ENCODE data around the gene C12orf56. TPM values are rescaled to one million over a fixed set of nuclear protein-coding genes. Genes with fewer than 3 reads are reported as not detected.

Gene C12orf56
- total and polyA plus RNA-seq, 8 donors = 1.5 to 1.7 (median 1.5) TPM; not detected in 5

- no peak for DNase-seq
- TF ChIP-seq, protein P1, sequence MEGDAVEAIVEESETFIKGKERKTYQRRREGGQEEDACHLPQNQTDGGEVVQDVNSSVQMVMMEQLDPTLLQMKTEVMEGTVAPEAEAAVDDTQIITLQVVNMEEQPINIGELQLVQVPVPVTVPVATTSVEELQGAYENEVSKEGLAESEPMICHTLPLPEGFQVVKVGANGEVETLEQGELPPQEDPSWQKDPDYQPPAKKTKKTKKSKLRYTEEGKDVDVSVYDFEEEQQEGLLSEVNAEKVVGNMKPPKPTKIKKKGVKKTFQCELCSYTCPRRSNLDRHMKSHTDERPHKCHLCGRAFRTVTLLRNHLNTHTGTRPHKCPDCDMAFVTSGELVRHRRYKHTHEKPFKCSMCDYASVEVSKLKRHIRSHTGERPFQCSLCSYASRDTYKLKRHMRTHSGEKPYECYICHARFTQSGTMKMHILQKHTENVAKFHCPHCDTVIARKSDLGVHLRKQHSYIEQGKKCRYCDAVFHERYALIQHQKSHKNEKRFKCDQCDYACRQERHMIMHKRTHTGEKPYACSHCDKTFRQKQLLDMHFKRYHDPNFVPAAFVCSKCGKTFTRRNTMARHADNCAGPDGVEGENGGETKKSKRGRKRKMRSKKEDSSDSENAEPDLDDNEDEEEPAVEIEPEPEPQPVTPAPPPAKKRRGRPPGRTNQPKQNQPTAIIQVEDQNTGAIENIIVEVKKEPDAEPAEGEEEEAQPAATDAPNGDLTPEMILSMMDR (IDR thresholded peaks at IDR 0.05) = no peak
- TF ChIP-seq POLR2AphosphoS5 (IDR thresholded peaks at IDR 0.05) = no peak
- TF ChIP-seq EP300 (IDR thresholded peaks at IDR 0.05) = no peak
- TF ChIP-seq POLR2A (IDR thresholded peaks at IDR 0.05) = no peak
- Histone ChIP-seq H3K9me3 (no peaks in the 10 kb centered on the region), H3K36me3 (no peaks in the 10 kb centered on the region), H3K27ac (no peak overlapping the region), H3K27me3 (no peaks in the 10 kb centered on the region), H3K4me1 (no peaks in the 10 kb centered on the region), H3K4me3 (no peak overlapping the region)
- intact Hi-C loops (cut with DNase I; ENCODE audit: low total_unique reads) = no loop called here
- WGBS, 5 donors = 85 to 93% (median 93%) methylated on average over 4 of the region's 4 CpGs
Observed at GRCh38 chr12:64278421-64278820, 112.1 kb downstream of the C12orf56 start.

DNA sequence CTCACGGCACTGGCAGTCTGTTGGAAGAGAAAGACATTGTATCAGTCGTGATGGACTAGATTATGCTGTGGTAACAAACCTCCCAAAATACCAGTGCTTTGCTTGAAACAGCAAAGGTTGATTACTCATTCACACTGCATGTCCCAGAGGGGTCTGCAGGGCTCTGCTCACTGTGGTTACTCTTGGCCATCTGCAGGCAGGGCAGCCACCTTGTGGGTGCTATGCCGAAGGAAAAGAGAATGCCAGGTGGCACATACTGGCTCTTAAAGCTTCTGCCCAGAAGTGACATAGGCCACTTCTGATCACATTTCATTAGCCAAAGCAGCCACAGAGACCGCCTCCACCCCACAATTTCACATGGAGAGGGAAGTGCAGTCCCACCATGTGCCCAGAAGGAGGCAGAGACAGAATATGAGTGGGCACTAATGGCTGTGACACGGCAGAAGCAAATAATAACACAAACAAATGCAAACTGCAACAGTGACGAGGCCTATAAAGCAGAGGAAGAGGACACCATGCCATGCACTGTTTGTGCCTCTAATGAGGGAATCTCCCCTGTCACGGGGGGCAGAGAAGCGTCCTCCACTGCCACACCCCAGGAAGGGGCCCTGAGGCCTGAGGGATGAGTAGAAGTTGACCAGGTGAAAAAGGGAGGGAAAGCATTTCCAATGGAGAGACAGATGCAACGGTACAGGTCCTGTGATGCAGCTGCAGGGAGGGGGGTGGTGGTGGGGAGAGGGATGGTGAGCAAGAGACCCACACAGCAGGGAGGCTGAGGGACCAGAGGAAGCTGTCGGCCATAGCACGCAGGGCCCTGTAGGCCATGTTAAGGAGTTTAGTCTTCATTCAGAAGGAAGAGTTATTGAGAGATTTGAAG lies 116.8 kb downstream of the C12orf56 start:
- Histone ChIP-seq H3K4me1 (no peaks in the 10 kb centered on the region), H3K9me3 (no peaks in the 10 kb centered on the region), H3K36me3 (no peaks in the 10 kb centered on the region), H3K27ac (no peak overlapping the region), H3K27me3 (no peaks in the 10 kb centered on the region), H3K4me3 (no peak overlapping the region)
- 62 to 68% (median 66%) methylated on average over 11 of the region's 11 CpGs for WGBS, 5 donors
- TF ChIP-seq EP300 (IDR thresholded peaks at IDR 0.05) = no peak
- TF ChIP-seq, protein P1 (IDR thresholded peaks at IDR 0.05) = peak in 1 of 7 experiments; percentile 20
- intact Hi-C loops (cut with DNase I; ENCODE audit: low total_unique reads) = no loop called here
- peak in 1 of 2 donors; percentile 19 for DNase-seq

- intact Hi-C loops (cut with DNase I; ENCODE audit: low total_unique reads) = no loop called here
- 90 to 100% (median 97%) methylated on average over 1 of the region's 1 CpG for WGBS, 5 donors
Observed at GRCh38 chr12:64270411-64270810, 120.1 kb downstream of the C12orf56 start.

DNA sequence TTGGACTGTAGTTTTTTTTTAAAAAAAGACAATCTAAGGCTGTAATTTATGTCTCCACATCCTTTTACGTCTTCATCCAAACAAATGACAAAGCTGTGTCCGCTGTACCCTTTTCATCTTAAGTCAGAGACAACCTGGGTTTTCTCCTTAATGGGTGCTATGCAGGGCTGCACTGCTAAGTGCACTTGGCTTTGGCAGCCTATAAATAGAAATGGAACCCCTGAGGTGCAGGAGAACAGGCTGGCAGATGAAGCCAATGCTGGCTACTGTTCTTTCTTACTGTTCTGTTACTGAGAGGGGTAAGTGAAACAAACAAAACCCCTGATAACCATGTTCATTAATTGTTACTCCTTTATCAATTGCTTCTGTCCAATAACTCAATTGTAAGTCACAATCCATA lies 121.4 kb downstream of the C12orf56 start:
- no peaks in the 10 kb centered on the region for H3K4me1 ChIP-seq
- no peak overlapping the region for H3K4me3 ChIP-seq
- intact Hi-C loops (cut with DNase I; ENCODE audit: low total_unique reads) = no loop called here
- H3K36me3 ChIP-seq = no peaks in the 10 kb centered on the region
- no peak for TF ChIP-seq EP300 (IDR thresholded peaks at IDR 0.05)
- no peak for TF ChIP-seq POLR2A (IDR thresholded peaks at IDR 0.05)
- TF ChIP-seq, protein P1 (IDR thresholded peaks at IDR 0.05) = no peak
- TF ChIP-seq POLR2AphosphoS5 (IDR thresholded peaks at IDR 0.05) = no peak
- H3K27ac ChIP-seq = no peak overlapping the region
- no peaks in the 10 kb centered on the region for H3K27me3 ChIP-seq
- no peaks in the 10 kb centered on the region for H3K9me3 ChIP-seq
- DNase-seq = no peak
- 35 to 84% (median 63%) methylated on average over 2 of the region's 2 CpGs for WGBS, 5 donors

More at GRCh38 chr12:64270411-64270810, 120.1 kb downstream of the C12orf56 start:
- H3K27me3 ChIP-seq = no peaks in the 10 kb centered on the region
- no peaks in the 10 kb centered on the region for H3K36me3 ChIP-seq
- no peak for DNase-seq
- no peaks in the 10 kb centered on the region for H3K4me1 ChIP-seq
- TF ChIP-seq, protein P1 (IDR thresholded peaks at IDR 0.05) = no peak
- no peak for TF ChIP-seq EP300 (IDR thresholded peaks at IDR 0.05)
- TF ChIP-seq POLR2AphosphoS5 (IDR thresholded peaks at IDR 0.05) = no peak
- TF ChIP-seq POLR2A (IDR thresholded peaks at IDR 0.05) = no peak
- H3K9me3 ChIP-seq = no peaks in the 10 kb centered on the region
- H3K4me3 ChIP-seq = no peak overlapping the region
- H3K27ac ChIP-seq = no peak overlapping the region

All from stomach (tissue), 9 donors.